Measurements from ENCODE around the gene ARFRP1. TPM values are rescaled to one million over a fixed set of nuclear protein-coding genes. Genes with fewer than 3 reads are reported as not detected.

Gene ARFRP1
- total and polyA plus RNA-seq, 2 of the 13 experiments (the other 11 are each of a cell fraction or from before 2014, with no cell fraction given): 32.0 to 51.1 TPM

GRCh38 chr20:63657937-63658748, 49.6 kb downstream of the ARFRP1 start, which contains the start of gene RTEL1 (continued):
- TF ChIP-seq ZNF704 (CRISPR knock-in tag; IDR thresholded peaks at IDR 0.05; ENCODE audit: borderline replicate concordance) (peak; percentile 80), SRY (CRISPR knock-in tag; IDR thresholded peaks at IDR 0.05) (peak; percentile 95), ADNP (CRISPR knock-in tag; IDR thresholded peaks at IDR 0.05) (0 out of 2 replicates have a peak, but pooled peaks have one; percentile 36), ZNF331 (CRISPR knock-in tag; IDR thresholded peaks at IDR 0.05) (peak; percentile 95), RXRB (CRISPR knock-in tag; IDR thresholded peaks at IDR 0.05; ENCODE audit: borderline replicate concordance) (peak; percentile 66; the same call in 1 of the 2 replicates), ZNF816 (CRISPR knock-in tag; IDR thresholded peaks at IDR 0.05; ENCODE audit: borderline replicate concordance) (peak; percentile 92), ZNF724P (CRISPR knock-in tag; IDR thresholded peaks at IDR 0.05; ENCODE audit: borderline replicate concordance) (peak; percentile 91), MAF1 (CRISPR knock-in tag; IDR thresholded peaks at IDR 0.05; ENCODE audit: borderline replicate concordance) (peak; percentile 96), ZNF350 (CRISPR knock-in tag; IDR thresholded peaks at IDR 0.05; ENCODE audit: borderline replicate concordance, low read depth) (peak; percentile 96; the same call in 1 of the 2 replicates), KDM2A (CRISPR knock-in tag; IDR thresholded peaks at IDR 0.05; ENCODE audit: borderline replicate concordance, low read depth) (peak; percentile 98), ERF (CRISPR knock-in tag; IDR thresholded peaks at IDR 0.05) (peak; percentile 91), PHF21A (CRISPR knock-in tag; IDR thresholded peaks at IDR 0.05) (peak; percentile 83), ZNF761 (CRISPR knock-in tag; conservative IDR thresholded peaks at IDR 0.05) (peak; percentile 94), MBD4 (IDR thresholded peaks at IDR 0.05; ENCODE audit: borderline replicate concordance, low read length) (no peak), ZNF652 (CRISPR knock-in tag; IDR thresholded peaks at IDR 0.05; ENCODE audit: borderline replicate concordance, low read depth) (peak; percentile 43; the same call in 1 of the 2 replicates), ZNF501 (CRISPR knock-in tag; IDR thresholded peaks at IDR 0.05) (peak; percentile 99), MEIS2 (CRISPR knock-in tag; IDR thresholded peaks at IDR 0.05) (peak; percentile 97), GABPB1 (CRISPR knock-in tag; IDR thresholded peaks at IDR 0.05) (peak; percentile 99), ZFP62 (CRISPR knock-in tag; IDR thresholded peaks at IDR 0.05) (peak; percentile 83), NFATC3 (CRISPR knock-in tag; IDR thresholded peaks at IDR 0.05) (no peak), ZBTB1 (CRISPR knock-in tag; IDR thresholded peaks at IDR 0.05; ENCODE audit: borderline replicate concordance) (peak; percentile 43; the same call in 1 of the 2 replicates), NBN (conservative IDR thresholded peaks at IDR 0.05) (no peak), THAP11 (CRISPR knock-in tag; IDR thresholded peaks at IDR 0.05) (peak; percentile 99), ARHGAP35 (CRISPR knock-in tag; IDR thresholded peaks at IDR 0.05; ENCODE audit: borderline replicate concordance) (peak; percentile 97), ZGPAT (CRISPR knock-in tag; IDR thresholded peaks at IDR 0.05) (peak; percentile 99), ZSCAN12 (CRISPR knock-in tag; IDR thresholded peaks at IDR 0.05) (peak; percentile 92), NPAS2 (CRISPR knock-in tag; IDR thresholded peaks at IDR 0.05; ENCODE audit: borderline replicate concordance) (no peak)
- TF ChIP-seq, protein P1, sequence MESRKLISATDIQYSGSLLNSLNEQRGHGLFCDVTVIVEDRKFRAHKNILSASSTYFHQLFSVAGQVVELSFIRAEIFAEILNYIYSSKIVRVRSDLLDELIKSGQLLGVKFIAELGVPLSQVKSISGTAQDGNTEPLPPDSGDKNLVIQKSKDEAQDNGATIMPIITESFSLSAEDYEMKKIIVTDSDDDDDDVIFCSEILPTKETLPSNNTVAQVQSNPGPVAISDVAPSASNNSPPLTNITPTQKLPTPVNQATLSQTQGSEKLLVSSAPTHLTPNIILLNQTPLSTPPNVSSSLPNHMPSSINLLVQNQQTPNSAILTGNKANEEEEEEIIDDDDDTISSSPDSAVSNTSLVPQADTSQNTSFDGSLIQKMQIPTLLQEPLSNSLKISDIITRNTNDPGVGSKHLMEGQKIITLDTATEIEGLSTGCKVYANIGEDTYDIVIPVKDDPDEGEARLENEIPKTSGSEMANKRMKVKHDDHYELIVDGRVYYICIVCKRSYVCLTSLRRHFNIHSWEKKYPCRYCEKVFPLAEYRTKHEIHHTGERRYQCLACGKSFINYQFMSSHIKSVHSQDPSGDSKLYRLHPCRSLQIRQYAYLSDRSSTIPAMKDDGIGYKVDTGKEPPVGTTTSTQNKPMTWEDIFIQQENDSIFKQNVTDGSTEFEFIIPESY (CRISPR knock-in tag; IDR thresholded peaks at IDR 0.05): peak; percentile 90
